Endothelial cell of umbilical vein (primary cell): Measurements from ENCODE around the gene EFNA5. TPM values are rescaled to one million over a fixed set of nuclear protein-coding genes. Genes with fewer than 3 reads are reported as not detected.

Experiments used
- BruUV-seq: library from RNA; stranded (reverse); fragments of 400-500 nt; replicated peaks from 2 replicates; lab custom pipeline; 2021; lab: Mats Ljungman, UMichigan
- CTCF ChIA-PET: fragments of 300-600, 350-600 bp; sonication (Branson Sonifier 250); formaldehyde crosslinking; loops from one replicate; lab custom pipeline; 2021; ENCODE audit warnings: antibody characterized with exemption, inconsistent platforms; lab: Charles Lee
- POLR2A ChIA-PET: fragments of 300-600, 350-600 bp; sonication (Branson Sonifier 250); formaldehyde crosslinking; loops from one replicate; lab custom pipeline; 2021; ENCODE audit warnings: antibody characterized with exemption, inconsistent platforms; lab: Charles Lee
- DNase-seq: peaks from one replicate; pipeline ENCODE4 v3.0.0-alpha.2; 2011; ENCODE audit warnings: low read depth, low spot score
- FAIRE-seq: peaks from 2 replicates; lab custom pipeline; 2011; peaks lifted over from hg19 to GRCh38; lab: Jason Lieb, UNC
- H2AFZ ChIP-seq: 2 replicates; pipeline ENCODE4 v1.6.0; 2012; ENCODE audit warnings: low read depth, low read length, control low read depth, inconsistent platforms
- H3K27ac ChIP-seq: 2 replicates; pipeline ENCODE4 v1.5.1; 2011; ENCODE audit warnings: low read depth, mild to moderate bottlenecking, control low read depth, low read length, moderate library complexity; ENCODE audit not compliant: insufficient read depth
- H3K27me3 ChIP-seq, 2 experiments: 2 replicates each; pipeline versions ENCODE4 v1.6.0 to v1.6.1; 2011; ENCODE audit warnings: low read length in 2 of 2, mixed read lengths in 1 of 2; ENCODE audit not compliant: control insufficient read depth in 2 of 2, insufficient read depth in 2 of 2
- H3K36me3 ChIP-seq, 2 experiments: 2 replicates in 1 of 2; 3 replicates in 1 of 2; pipeline ENCODE4 v1.5.1; 2011; ENCODE audit warnings: low read length in 2 of 2, mild to moderate bottlenecking in 1 of 2, moderate library complexity in 1 of 2; ENCODE audit not compliant: control insufficient read depth in 2 of 2, insufficient read depth in 2 of 2; ENCODE audit errors: extremely low read depth in 1 of 2
- H3K4me1 ChIP-seq: 3 replicates; pipeline ENCODE4 v1.5.1; 2011; ENCODE audit warnings: mild to moderate bottlenecking, low read length; ENCODE audit not compliant: control insufficient read depth, insufficient read depth; ENCODE audit errors: extremely low read depth
- H3K4me2 ChIP-seq: 2 replicates; pipeline ENCODE4 v1.6.1; 2011; ENCODE audit warnings: low read length, control low read depth, mixed read lengths; ENCODE audit not compliant: insufficient read depth
- H3K4me3 ChIP-seq, 3 experiments: fragments of 200-600 bp in 1 of 3; sonication (generic), shearing (Covaris generic) in 1 of 3; replicated peaks in 1 of 3; 2 replicates each; pipeline ENCODE4 v1.5.1; 2011 to 2016; ENCODE audit warnings: control low read depth in 3 of 3, low read length in 3 of 3, mild to moderate bottlenecking in 2 of 3, inconsistent platforms in 1 of 3, low read depth in 1 of 3, moderate library complexity in 1 of 3; ENCODE audit not compliant: insufficient read depth in 1 of 3
- H3K79me2 ChIP-seq: 2 replicates; pipeline ENCODE4 v1.6.0; 2012; ENCODE audit warnings: low read length, inconsistent platforms; ENCODE audit not compliant: control insufficient read depth, insufficient read depth
- H3K9ac ChIP-seq: replicated peaks from 2 replicates; pipeline ENCODE3; 2011; ENCODE audit warnings: low read length, control low read depth; ENCODE audit not compliant: insufficient read depth; ENCODE audit errors: extremely low read depth
- H3K9me1 ChIP-seq: replicated peaks from 3 replicates; pipeline ENCODE4 v1.6.0; 2011; ENCODE audit warnings: mild to moderate bottlenecking, low read length; ENCODE audit not compliant: control insufficient read depth, insufficient read depth; ENCODE audit errors: extremely low read depth
- H3K9me3 ChIP-seq: replicated peaks from 2 replicates; pipeline ENCODE4 v1.5.1; 2012; ENCODE audit warnings: low read length, inconsistent platforms; ENCODE audit not compliant: control insufficient read depth, insufficient read depth
- H4K20me1 ChIP-seq: replicated peaks from 2 replicates; pipeline ENCODE3; 2011; ENCODE audit warnings: mild to moderate bottlenecking, low read length; ENCODE audit not compliant: control insufficient read depth, insufficient read depth; ENCODE audit errors: extremely low read depth
- EZH2 ChIP-seq: IDR thresholded peaks from 2 replicates; pipeline ENCODE4 v1.6.1; 2012; ENCODE audit warnings: borderline replicate concordance, low read depth, mild to moderate bottlenecking, moderate library complexity, low read length, inconsistent platforms; ENCODE audit not compliant: severe bottlenecking
- FOS ChIP-seq: IDR thresholded peaks from 2 replicates; pipeline ENCODE4 v1.6.1; 2011; ENCODE audit warnings: mild to moderate bottlenecking, low read length, moderate library complexity, borderline replicate concordance; ENCODE audit not compliant: insufficient read depth
- GATA2 ChIP-seq: IDR thresholded peaks from 2 replicates; pipeline ENCODE4 v1.7.0; 2011; ENCODE audit warnings: low read depth, mild to moderate bottlenecking, moderate library complexity, mixed read lengths, low read length; ENCODE audit not compliant: insufficient read length, insufficient read depth
- JUN ChIP-seq: IDR thresholded peaks from 2 replicates; pipeline ENCODE4 v1.6.1; 2011; ENCODE audit warnings: borderline replicate concordance, low read depth; ENCODE audit not compliant: insufficient read length, insufficient read depth
- MYC ChIP-seq: IDR thresholded peaks from one replicate; pipeline ENCODE4 v1.6.1; 2011; ENCODE audit warnings: mild to moderate bottlenecking, low read depth, low read length
- POLR2A ChIP-seq: IDR thresholded peaks from 2 replicates; pipeline ENCODE4 v1.6.1; 2012; ENCODE audit warnings: low read depth, mild to moderate bottlenecking, control low read depth, low read length
- POLR2AphosphoS5 ChIP-seq: IDR thresholded peaks from 2 replicates; pipeline ENCODE4 v1.6.1; 2012; ENCODE audit warnings: low read depth, mild to moderate bottlenecking, control low read depth, low read length, moderate library complexity; ENCODE audit not compliant: insufficient read depth
- dilution Hi-C: fragments of 300-500 bp; cut with MboI; formaldehyde crosslinking; loops from one replicate; pipeline ENCODE4 v1.15.0; 2019; ENCODE audit warnings: low sequenced_read_pairs; ENCODE audit not compliant: extremely low pct_ligation_motif_present
- intact Hi-C: fragments of 100-400 bp; cut with micrococcal nuclease; formaldehyde crosslinking; loops from one replicate; pipeline ENCODE4 v1.10.0; 2022
- polyA plus RNA-seq, 4 experiments: library from polyadenylated mRNA; depleted of rRNA in 3 of 4; stranded (reverse) in 3 of 4; unstranded in 1 of 4; fragments of >200 nt; gene quantifications; 2 replicates each; pipeline versions ENCODE4 v1.2.1 to v1.2.3, GENCODE V29; 2011 to 2012; ENCODE audit warnings: missing spikeins in 1 of 4
- total RNA-seq: library from RNA; stranded (reverse); gene quantifications from 2 replicates; pipeline ENCODE4 v1.2.3, GENCODE V29; 2021
- TF ChIP-seq, protein P1 (sequence below): IDR thresholded peaks from 2 replicates; pipeline ENCODE4 v1.6.1; 2011; ENCODE audit not compliant: insufficient read depth, insufficient read length
- TF ChIP-seq, protein P2 (sequence below), 2 donors: IDR thresholded peaks; 1 replicate in 1 of 2; 2 replicates in 1 of 2; pipeline ENCODE4 v1.5.1; 2011; ENCODE audit warnings: low read length in 2 of 2, mild to moderate bottlenecking in 2 of 2, moderate library complexity in 2 of 2, control low read depth in 1 of 2, inconsistent platforms in 1 of 2, low read depth in 1 of 2; ENCODE audit not compliant: insufficient read depth in 1 of 2; ENCODE audit errors: extremely low read depth in 1 of 2

EFNA5 gene
- total and polyA plus RNA-seq, 2 donors (not counting 3 experiments of a cell fraction or from before 2014, with no cell fraction given), result 13.6 to 22.1 TPM

GRCh38 chr5:107535849-107536248 lies 134.9 kb downstream of the EFNA5 start:
- POLR2A ChIA-PET, result no interaction called here
- Histone ChIP-seq H3K79me2 (no peaks in the 10 kb centered on the region), H3K4me1 (peaks cover 2% of the 10 kb centered on the region), H3K4me2 (no peak overlapping the region), H3K4me3 (no peak overlapping the region), H3K9ac (no peak overlapping the region), H4K20me1 (no peaks in the 10 kb centered on the region), H3K9me1 (no peaks in the 10 kb centered on the region), H3K9me3 (no peaks in the 10 kb centered on the region), H2AFZ (no peak overlapping the region), H3K27ac (no peak overlapping the region), H3K27me3 (no peaks in the 10 kb centered on the region), H3K36me3 (no peaks in the 10 kb centered on the region)
- BruUV-seq, result no TSS peak
- no peak for TF ChIP-seq GATA2
- TF ChIP-seq FOS, result no peak
- TF ChIP-seq, protein P1, sequence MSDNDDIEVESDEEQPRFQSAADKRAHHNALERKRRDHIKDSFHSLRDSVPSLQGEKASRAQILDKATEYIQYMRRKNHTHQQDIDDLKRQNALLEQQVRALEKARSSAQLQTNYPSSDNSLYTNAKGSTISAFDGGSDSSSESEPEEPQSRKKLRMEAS, result no peak
- TF ChIP-seq, protein P2, sequence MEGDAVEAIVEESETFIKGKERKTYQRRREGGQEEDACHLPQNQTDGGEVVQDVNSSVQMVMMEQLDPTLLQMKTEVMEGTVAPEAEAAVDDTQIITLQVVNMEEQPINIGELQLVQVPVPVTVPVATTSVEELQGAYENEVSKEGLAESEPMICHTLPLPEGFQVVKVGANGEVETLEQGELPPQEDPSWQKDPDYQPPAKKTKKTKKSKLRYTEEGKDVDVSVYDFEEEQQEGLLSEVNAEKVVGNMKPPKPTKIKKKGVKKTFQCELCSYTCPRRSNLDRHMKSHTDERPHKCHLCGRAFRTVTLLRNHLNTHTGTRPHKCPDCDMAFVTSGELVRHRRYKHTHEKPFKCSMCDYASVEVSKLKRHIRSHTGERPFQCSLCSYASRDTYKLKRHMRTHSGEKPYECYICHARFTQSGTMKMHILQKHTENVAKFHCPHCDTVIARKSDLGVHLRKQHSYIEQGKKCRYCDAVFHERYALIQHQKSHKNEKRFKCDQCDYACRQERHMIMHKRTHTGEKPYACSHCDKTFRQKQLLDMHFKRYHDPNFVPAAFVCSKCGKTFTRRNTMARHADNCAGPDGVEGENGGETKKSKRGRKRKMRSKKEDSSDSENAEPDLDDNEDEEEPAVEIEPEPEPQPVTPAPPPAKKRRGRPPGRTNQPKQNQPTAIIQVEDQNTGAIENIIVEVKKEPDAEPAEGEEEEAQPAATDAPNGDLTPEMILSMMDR (IDR thresholded peaks at IDR 0.05; ENCODE audit: extremely low read depth in 1 of 2, insufficient read depth in 1 of 2, low read depth in 1 of 2, low read length in 2 of 2), result no peak
- no peak for TF ChIP-seq JUN
- no peak for TF ChIP-seq MYC
- TF ChIP-seq POLR2AphosphoS5, result no peak
- TF ChIP-seq POLR2A, result no peak
- TF ChIP-seq EZH2, result no peak
- dilution Hi-C loops (no loop called here), intact Hi-C loops (no loop called here)
- no peak for DNase-seq
- CTCF ChIA-PET, result no interaction called here
- no peak for FAIRE-seq
